Measurements from ENCODE around the gene PCCA. TPM values are rescaled to one million over a fixed set of nuclear protein-coding genes. Genes with fewer than 3 reads are reported as not detected.

Gene PCCA
- total RNA-seq, 4 donors from 2014 or later: 21.2 to 40.9 (median 31.6) TPM

GRCh38 chr13:100290165-100290801 is 201.4 kb downstream of the PCCA start:
- H3K27me3 ChIP-seq: no peaks in the 10 kb centered on the region
- H3K4me3 ChIP-seq: no peak overlapping the region
- H3K27ac ChIP-seq: no peak overlapping the region
- DNase-seq (ENCODE audit: low spot score in 2 of 2): no peak
- H3K9me3 ChIP-seq: no peaks in the 10 kb centered on the region
- no peaks in the 10 kb centered on the region for H3K36me3 ChIP-seq
- TF ChIP-seq POLR2A (IDR thresholded peaks at IDR 0.05) (no peak), CTCF (IDR thresholded peaks at IDR 0.05) (no peak), EP300 (IDR thresholded peaks at IDR 0.05) (no peak), POLR2AphosphoS5 (IDR thresholded peaks at IDR 0.05) (no peak)
- no peaks in the 10 kb centered on the region for H3K4me1 ChIP-seq
- WGBS: 90% methylated on average over 4 of the region's 4 CpGs

- H3K4me1 ChIP-seq: no peaks in the 10 kb centered on the region
Observed at GRCh38 chr13:100291624-100292023, 202.7 kb downstream of the PCCA start.

GRCh38 chr13:100297413-100297812 is 208.5 kb downstream of the PCCA start:
- Histone ChIP-seq H3K27ac (no peak overlapping the region), H3K9me3 (no peaks in the 10 kb centered on the region), H3K36me3 (no peaks in the 10 kb centered on the region), H3K27me3 (no peaks in the 10 kb centered on the region), H3K4me3 (no peak overlapping the region), H3K4me1 (no peaks in the 10 kb centered on the region)
- no peak for DNase-seq (ENCODE audit: low spot score in 2 of 2)
- TF ChIP-seq EP300 (IDR thresholded peaks at IDR 0.05): no peak
- no peak for TF ChIP-seq POLR2A (IDR thresholded peaks at IDR 0.05)
- TF ChIP-seq CTCF (IDR thresholded peaks at IDR 0.05): no peak
- no peak for TF ChIP-seq POLR2AphosphoS5 (IDR thresholded peaks at IDR 0.05)
- WGBS: 85% methylated on average over 5 of the region's 5 CpGs

More at GRCh38 chr13:100291624-100292023, 202.7 kb downstream of the PCCA start:
- no peak for DNase-seq (ENCODE audit: low spot score in 2 of 2)
- no peaks in the 10 kb centered on the region for H3K36me3 ChIP-seq
- TF ChIP-seq CTCF (IDR thresholded peaks at IDR 0.05): no peak
- TF ChIP-seq POLR2AphosphoS5 (IDR thresholded peaks at IDR 0.05): no peak
- no peak for TF ChIP-seq EP300 (IDR thresholded peaks at IDR 0.05)
- TF ChIP-seq POLR2A (IDR thresholded peaks at IDR 0.05): no peak
- no peaks in the 10 kb centered on the region for H3K27me3 ChIP-seq
- H3K9me3 ChIP-seq: no peaks in the 10 kb centered on the region
- no peak overlapping the region for H3K4me3 ChIP-seq
- H3K27ac ChIP-seq: no peak overlapping the region
- 68% methylated on average over 2 of the region's 2 CpGs for WGBS

GRCh38 chr13:100298116-100298681 is 209.3 kb downstream of the PCCA start:
- no peak for DNase-seq (ENCODE audit: low spot score in 2 of 2)
- Histone ChIP-seq H3K9me3 (no peaks in the 10 kb centered on the region), H3K27me3 (no peaks in the 10 kb centered on the region), H3K4me1 (no peaks in the 10 kb centered on the region), H3K27ac (no peak overlapping the region), H3K36me3 (no peaks in the 10 kb centered on the region), H3K4me3 (no peak overlapping the region)
- WGBS: 82% methylated on average over 2 of the region's 2 CpGs
- no peak for TF ChIP-seq CTCF (IDR thresholded peaks at IDR 0.05)
- TF ChIP-seq POLR2AphosphoS5 (IDR thresholded peaks at IDR 0.05): no peak
- no peak for TF ChIP-seq EP300 (IDR thresholded peaks at IDR 0.05)
- no peak for TF ChIP-seq POLR2A (IDR thresholded peaks at IDR 0.05)

GRCh38 chr13:100298691-100299090 is 209.8 kb downstream of the PCCA start:
- TF ChIP-seq CTCF (IDR thresholded peaks at IDR 0.05) (no peak), POLR2A (IDR thresholded peaks at IDR 0.05) (no peak), EP300 (IDR thresholded peaks at IDR 0.05) (no peak), POLR2AphosphoS5 (IDR thresholded peaks at IDR 0.05) (no peak)
- DNase-seq (ENCODE audit: low spot score in 2 of 2): no peak
- Histone ChIP-seq H3K4me3 (no peak overlapping the region), H3K27ac (no peak overlapping the region), H3K4me1 (no peaks in the 10 kb centered on the region), H3K36me3 (no peaks in the 10 kb centered on the region), H3K9me3 (no peaks in the 10 kb centered on the region), H3K27me3 (no peaks in the 10 kb centered on the region)
- WGBS: 83% methylated on average over 2 of the region's 2 CpGs

Measured in suprapubic skin (tissue), 4 donors.